HG03095 (cell line): ENCODE results near the gene AGBL4.
A peak's percentile ranks its signal among the peaks of the same experiment; 100 is the strongest.

Experiments used
- ATAC-seq: cut with Tn5 transposase; IDR thresholded peaks from one replicate; pipeline ENCODE4 v1.9.1; 2021; ENCODE audit warnings: moderate library complexity; ENCODE audit not compliant: unreplicated experiment

The AGBL4 gene

GRCh38 chr1:48784301-48784700 is 1239.5 kb downstream of the AGBL4 start:
- no peak for ATAC-seq

GRCh38 chr1:48777219-48777895 is 1246.4 kb downstream of the AGBL4 start:
- ATAC-seq: no peak

GRCh38 chr1:48776393-48777218 is 1247.1 kb downstream of the AGBL4 start, which contains the start of gene BEND5:
BEND5 (minus strand) TSS chr1:48776891; CDS start chr1:48776831, 60 bp downstream.
- no peak for ATAC-seq

- ATAC-seq: no peak
Observed at GRCh38 chr1:48775831-48776392, 1247.8 kb downstream of the AGBL4 start.

- ATAC-seq: no peak
Observed at GRCh38 chr1:48773133-48773532, 1250.6 kb downstream of the AGBL4 start.

GRCh38 chr1:48772211-48772610 is 1251.5 kb downstream of the AGBL4 start:
- no peak for ATAC-seq

GRCh38 chr1:48771561-48771960 is 1252.2 kb downstream of the AGBL4 start:
- no peak for ATAC-seq

GRCh38 chr1:48767975-48768510 is 1255.7 kb downstream of the AGBL4 start:
- no peak for ATAC-seq

- ATAC-seq: no peak
Observed at GRCh38 chr1:48765335-48765734, 1258.4 kb downstream of the AGBL4 start.

GRCh38 chr1:48761986-48762385 is 1261.8 kb downstream of the AGBL4 start:
- ATAC-seq: no peak

GRCh38 chr1:48761411-48761810 is 1262.3 kb downstream of the AGBL4 start:
- no peak for ATAC-seq

GRCh38 chr1:48760857-48761256 is 1262.9 kb downstream of the AGBL4 start:
- no peak for ATAC-seq

GRCh38 chr1:48758976-48759375 is 1264.8 kb downstream of the AGBL4 start:
- ATAC-seq: no peak

- no peak for ATAC-seq
Observed at GRCh38 chr1:48757363-48757762, 1266.4 kb downstream of the AGBL4 start.

- ATAC-seq: no peak
Observed at GRCh38 chr1:48756683-48757316, 1267.0 kb downstream of the AGBL4 start.

- no peak for ATAC-seq
Observed at GRCh38 chr1:48753293-48753692, 1270.5 kb downstream of the AGBL4 start.

GRCh38 chr1:48750109-48750508 is 1273.6 kb downstream of the AGBL4 start:
- peak; percentile 72 for ATAC-seq

GRCh38 chr1:48749068-48749467 is 1274.7 kb downstream of the AGBL4 start:
- ATAC-seq: no peak

- no peak for ATAC-seq
Observed at GRCh38 chr1:48746906-48747305, 1276.8 kb downstream of the AGBL4 start.

GRCh38 chr1:48744032-48744431 is 1279.7 kb downstream of the AGBL4 start:
- ATAC-seq: no peak

- ATAC-seq: no peak
Observed at GRCh38 chr1:48743480-48743879, 1280.3 kb downstream of the AGBL4 start.
